Keratinocyte (primary cell): ENCODE measurements around the gene POFUT2. TPM values are rescaled to one million over a fixed set of nuclear protein-coding genes. Genes with fewer than 3 reads are reported as not detected.

Experiments used
- DNase-seq: peaks from one replicate; pipeline ENCODE4 v3.0.0-alpha.2; 2011; ENCODE audit warnings: low read depth, missing footprints, low spot score
- FAIRE-seq: peaks from 2 replicates; lab custom pipeline; 2011; peaks lifted over from hg19 to GRCh38; lab: Jason Lieb, UNC
- H2AFZ ChIP-seq: 2 replicates; pipeline ENCODE4 v1.6.0; 2012; ENCODE audit warnings: low read length, control low read depth, inconsistent platforms; ENCODE audit not compliant: control insufficient read depth
- H3K27ac ChIP-seq: 2 replicates; pipeline ENCODE4 v1.5.1; 2011; ENCODE audit warnings: low read length; ENCODE audit not compliant: control insufficient read depth, insufficient read depth
- H3K27me3 ChIP-seq: 3 replicates; pipeline ENCODE4 v1.6.0; 2011; ENCODE audit warnings: low read length; ENCODE audit not compliant: control insufficient read depth, insufficient read depth; ENCODE audit errors: extremely low read depth
- H3K36me3 ChIP-seq, 2 experiments: 2 replicates in 1 of 2; 3 replicates in 1 of 2; pipeline ENCODE4 v1.5.1; 2011; ENCODE audit warnings: low read length in 2 of 2, mild to moderate bottlenecking in 1 of 2; ENCODE audit not compliant: control insufficient read depth in 2 of 2, insufficient read depth in 2 of 2; ENCODE audit errors: extremely low read depth in 1 of 2
- H3K4me1 ChIP-seq: 3 replicates; pipeline ENCODE4 v1.5.1; 2011; ENCODE audit warnings: low read length; ENCODE audit not compliant: control insufficient read depth, insufficient read depth; ENCODE audit errors: extremely low read depth
- H3K4me2 ChIP-seq: 3 replicates; pipeline ENCODE4 v1.6.0; 2011; ENCODE audit warnings: low read depth, low read length; ENCODE audit not compliant: control insufficient read depth, insufficient read depth; ENCODE audit errors: extremely low read depth
- H3K4me3 ChIP-seq, 3 experiments: fragments of 200-600 bp in 1 of 3; sonication (generic) in 1 of 3; 2 replicates in 2 of 3; 3 replicates in 1 of 3; pipeline ENCODE4 v1.5.1; 2011 to 2016; ENCODE audit warnings: low read length in 3 of 3, mild to moderate bottlenecking in 3 of 3, control low read depth in 2 of 3, inconsistent platforms in 1 of 3, low read depth in 1 of 3, mixed read lengths in 1 of 3, mixed run types in 1 of 3, moderate library complexity in 1 of 3; ENCODE audit not compliant: control insufficient read depth in 2 of 3, insufficient read depth in 2 of 3; ENCODE audit errors: extremely low read depth in 1 of 3
- H3K79me2 ChIP-seq: 2 replicates; pipeline ENCODE4 v1.6.0; 2012; ENCODE audit warnings: low read length; ENCODE audit not compliant: control insufficient read depth, insufficient read depth
- H3K9ac ChIP-seq: 3 replicates; pipeline ENCODE4 v1.6.0; 2011; ENCODE audit warnings: low read length; ENCODE audit not compliant: control insufficient read depth, insufficient read depth; ENCODE audit errors: extremely low read depth
- H3K9me1 ChIP-seq: 3 replicates; pipeline ENCODE4 v1.6.0; 2011; ENCODE audit warnings: low read length; ENCODE audit not compliant: control insufficient read depth, insufficient read depth; ENCODE audit errors: extremely low read depth
- H3K9me3 ChIP-seq: 2 replicates; pipeline ENCODE4 v1.5.1; 2012; ENCODE audit warnings: low read depth, low read length; ENCODE audit not compliant: control insufficient read depth
- H4K20me1 ChIP-seq: 3 replicates; pipeline ENCODE4 v1.6.0; 2011; ENCODE audit warnings: low read length; ENCODE audit not compliant: control insufficient read depth, insufficient read depth; ENCODE audit errors: extremely low read depth
- CTCF ChIP-seq, 3 experiments: IDR thresholded peaks in 1 of 3; conservative IDR thresholded peaks in 1 of 3; optimal IDR thresholded peaks in 1 of 3; 2 replicates in 2 of 3; 3 replicates in 1 of 3; pipeline versions ENCODE3 to v1.5.1; 2011; ENCODE audit warnings: low read length in 3 of 3, mild to moderate bottlenecking in 3 of 3, moderate library complexity in 2 of 3, control low read depth in 1 of 3, inconsistent platforms in 1 of 3; ENCODE audit not compliant: insufficient read depth in 2 of 3; ENCODE audit errors: extremely low read depth in 1 of 3
- EZH2 ChIP-seq: IDR thresholded peaks from one replicate; pipeline ENCODE4 v1.6.1; 2012; ENCODE audit warnings: inconsistent platforms, mild to moderate bottlenecking, low read length, moderate library complexity
- dilution Hi-C: fragments of 300-500 bp; cut with MboI; formaldehyde crosslinking; loops from one replicate; pipeline ENCODE4 v1.7.0; 2020; ENCODE audit warnings: low sequenced_read_pairs; ENCODE audit not compliant: extremely low pct_ligation_motif_present
- polyA plus RNA-seq, 5 experiments: library from polyadenylated mRNA; depleted of rRNA in 3 of 5; stranded (reverse) in 3 of 5; stranded (forward) in 1 of 5; unstranded in 1 of 5; fragments of >200 nt; gene quantifications; 1 replicate in 1 of 5; 2 replicates in 3 of 5; 3 replicates in 1 of 5; pipeline versions ENCODE4 v1.2.1 to v1.2.3, GENCODE V29; 2011 to 2012; ENCODE audit warnings: missing spikeins in 2 of 5, low read depth in 1 of 5, low replicate concordance in 1 of 5

Gene POFUT2
- polyA plus RNA-seq, 1 donor (not counting 4 experiments of a cell fraction or from before 2014, with no cell fraction given) = 8.8 TPM

GRCh38 chr21:45280969-45281368 lies 6.7 kb downstream of the POFUT2 start:
- H2AFZ ChIP-seq = no peak overlapping the region
- dilution Hi-C loops = no loop called here
- FAIRE-seq (no peak), DNase-seq (no peak)
- no peaks in the 10 kb centered on the region for H3K9me3 ChIP-seq
- H3K4me2 ChIP-seq = no peak overlapping the region
- TF ChIP-seq CTCF (optimal IDR thresholded peaks at IDR 0.05 in 1 of 3, IDR thresholded peaks at IDR 0.05 in 1 of 3, conservative IDR thresholded peaks at IDR 0.05 in 1 of 3; ENCODE audit: extremely low read depth in 1 of 3, insufficient read depth in 2 of 3, low read length in 3 of 3) (no peak), EZH2 (no peak)
- H3K9ac ChIP-seq = no peak overlapping the region
- no peaks in the 10 kb centered on the region for H3K79me2 ChIP-seq
- H3K27ac ChIP-seq = no peak overlapping the region
- no peaks in the 10 kb centered on the region for H3K27me3 ChIP-seq
- H3K4me3 ChIP-seq = no peak overlapping the region
- no peaks in the 10 kb centered on the region for H3K4me1 ChIP-seq
- no peaks in the 10 kb centered on the region for H3K9me1 ChIP-seq
- peaks cover 4% of the 10 kb centered on the region for H4K20me1 ChIP-seq
- peaks cover 34 to 44% of the 10 kb centered on the region in 2 experiments for H3K36me3 ChIP-seq

- Histone ChIP-seq H3K9me3 (no peaks in the 10 kb centered on the region), H3K27me3 (no peaks in the 10 kb centered on the region), H3K36me3 (peaks cover 27 to 39% of the 10 kb centered on the region in 2 experiments), H3K79me2 (no peaks in the 10 kb centered on the region), H3K4me1 (no peaks in the 10 kb centered on the region), H2AFZ (no peak overlapping the region), H3K27ac (no peak overlapping the region), H3K9ac (no peak overlapping the region), H3K4me3 (no peak overlapping the region), H4K20me1 (peaks cover under 1% of the 10 kb centered on the region), H3K4me2 (no peak overlapping the region), H3K9me1 (no peaks in the 10 kb centered on the region)
- dilution Hi-C loops = no loop called here
- TF ChIP-seq CTCF (optimal IDR thresholded peaks at IDR 0.05 in 1 of 3, IDR thresholded peaks at IDR 0.05 in 1 of 3, conservative IDR thresholded peaks at IDR 0.05 in 1 of 3; ENCODE audit: extremely low read depth in 1 of 3, insufficient read depth in 2 of 3, low read length in 3 of 3) (no peak), EZH2 (no peak)
- DNase-seq = no peak
- no peak for FAIRE-seq
These were observed 7.4 kb downstream of the POFUT2 start for GRCh38 chr21:45280178-45280821.
